OCI-LY3 (cell line): Measurements from ENCODE around the gene ABI3BP.
"Not testable (repeated sequence)": the region's sequence is repeated elsewhere in the genome, so short reads cannot be mapped to it uniquely, and the experiment has no call there.

Experiments
- H2AFZ ChIP-seq: fragments of 200-600, 300-600 bp; shearing (Covaris generic); 2 replicates; pipeline ENCODE4 v1.6.0; 2014; ENCODE audit warnings: antibody characterized with exemption, low read depth, low read length
- H3K27ac ChIP-seq: fragments of 200-600, 300-600 bp; sonication (generic); 2 replicates; pipeline ENCODE4 v1.5.1; 2014; ENCODE audit warnings: mild to moderate bottlenecking, low read length, moderate library complexity, mixed read lengths
- H3K27me3 ChIP-seq: fragments of 200-600, 300-600 bp; sonication (generic); 2 replicates; pipeline ENCODE4 v1.6.1; 2014; ENCODE audit warnings: low read depth, low read length, mixed read lengths
- H3K36me3 ChIP-seq: fragments of 200-600, 300-600 bp; sonication (generic); replicated peaks from 2 replicates; pipeline ENCODE3; 2014; ENCODE audit warnings: low read depth, low read length, mixed read lengths
- H3K4me1 ChIP-seq: fragments of 300-600, 200-600 bp; sonication (generic); 2 replicates; pipeline ENCODE4 v1.6.1; 2014; ENCODE audit warnings: low read length, mixed read lengths
- H3K4me2 ChIP-seq: fragments of 200-600, 300-600 bp; sonication (generic); 2 replicates; pipeline ENCODE4 v1.6.1; 2014; ENCODE audit warnings: low read length, mixed read lengths
- H3K4me3 ChIP-seq: fragments of 300-600, 200-600 bp; sonication (generic); 2 replicates; pipeline ENCODE4 v1.5.1; 2014; ENCODE audit warnings: antibody characterized with exemption, mild to moderate bottlenecking, low read length, moderate library complexity
- H3K79me2 ChIP-seq: fragments of 300-600, 200-600 bp; shearing (Covaris generic); 2 replicates; pipeline ENCODE4 v1.6.1; 2014; ENCODE audit warnings: mild to moderate bottlenecking, low read length, mixed read lengths
- H3K9ac ChIP-seq: fragments of 300-600, 200-600 bp; shearing (Covaris generic); 2 replicates; pipeline ENCODE4 v1.6.0; 2014; ENCODE audit warnings: mild to moderate bottlenecking, low read length, moderate library complexity
- H3K9me3 ChIP-seq: fragments of 200-600, 300-600 bp; shearing (Covaris generic); 2 replicates; pipeline ENCODE4 v1.6.1; 2014; ENCODE audit warnings: low read length, mixed read lengths; ENCODE audit not compliant: insufficient read depth
- H4K20me1 ChIP-seq: fragments of 200-600, 300-600 bp; sonication (generic); 2 replicates; pipeline ENCODE4 v1.6.1; 2016; ENCODE audit warnings: low read length, mixed read lengths; ENCODE audit not compliant: insufficient read depth
- EZH2phosphoT487 ChIP-seq: fragments of 200-600 bp; shearing (Covaris generic); IDR thresholded peaks from 2 replicates; pipeline ENCODE4 v1.6.1; 2018; ENCODE audit warnings: antibody characterized with exemption, mixed run types, low read depth
- TF ChIP-seq, protein P1 (sequence below): fragments of 200-600, 300-600 bp; sonication (generic); IDR thresholded peaks from 2 replicates; pipeline ENCODE4 v1.5.1; 2014; ENCODE audit warnings: antibody characterized with exemption, low read length, low read depth

The ABI3BP gene

DNA sequence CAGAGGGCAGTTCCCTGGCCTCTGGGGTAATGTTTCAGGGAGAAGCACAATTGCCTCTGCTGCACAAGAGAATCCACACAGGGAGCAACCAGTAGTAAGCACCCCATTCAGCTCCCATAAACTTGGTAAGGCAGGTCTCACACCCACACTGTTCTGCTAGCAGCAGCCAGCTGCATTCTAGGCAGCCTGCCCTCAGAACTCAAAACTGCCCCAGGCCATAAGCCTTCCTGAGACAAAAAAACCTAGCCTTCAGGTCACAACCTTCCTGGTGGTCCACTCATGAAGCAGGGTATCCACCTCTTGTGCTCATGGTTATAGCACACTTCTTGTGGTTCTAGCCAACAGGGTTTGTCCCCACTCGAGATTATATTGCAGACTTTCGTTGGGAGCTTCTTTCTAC is 33.7 kb upstream of the ABI3BP start:
- Histone ChIP-seq H3K27ac (no peak overlapping the region), H3K27me3 (no peaks in the 10 kb centered on the region), H2AFZ (no peak overlapping the region), H3K36me3 (no peaks in the 10 kb centered on the region), H3K4me1 (no peaks in the 10 kb centered on the region), H3K4me3 (no peak overlapping the region), H4K20me1 (no peaks in the 10 kb centered on the region), H3K79me2 (no peaks in the 10 kb centered on the region), H3K4me2 (no peak overlapping the region), H3K9me3 (no peaks in the 10 kb centered on the region), H3K9ac (no peak overlapping the region)
- no peak for TF ChIP-seq EZH2phosphoT487
- TF ChIP-seq, protein P1, sequence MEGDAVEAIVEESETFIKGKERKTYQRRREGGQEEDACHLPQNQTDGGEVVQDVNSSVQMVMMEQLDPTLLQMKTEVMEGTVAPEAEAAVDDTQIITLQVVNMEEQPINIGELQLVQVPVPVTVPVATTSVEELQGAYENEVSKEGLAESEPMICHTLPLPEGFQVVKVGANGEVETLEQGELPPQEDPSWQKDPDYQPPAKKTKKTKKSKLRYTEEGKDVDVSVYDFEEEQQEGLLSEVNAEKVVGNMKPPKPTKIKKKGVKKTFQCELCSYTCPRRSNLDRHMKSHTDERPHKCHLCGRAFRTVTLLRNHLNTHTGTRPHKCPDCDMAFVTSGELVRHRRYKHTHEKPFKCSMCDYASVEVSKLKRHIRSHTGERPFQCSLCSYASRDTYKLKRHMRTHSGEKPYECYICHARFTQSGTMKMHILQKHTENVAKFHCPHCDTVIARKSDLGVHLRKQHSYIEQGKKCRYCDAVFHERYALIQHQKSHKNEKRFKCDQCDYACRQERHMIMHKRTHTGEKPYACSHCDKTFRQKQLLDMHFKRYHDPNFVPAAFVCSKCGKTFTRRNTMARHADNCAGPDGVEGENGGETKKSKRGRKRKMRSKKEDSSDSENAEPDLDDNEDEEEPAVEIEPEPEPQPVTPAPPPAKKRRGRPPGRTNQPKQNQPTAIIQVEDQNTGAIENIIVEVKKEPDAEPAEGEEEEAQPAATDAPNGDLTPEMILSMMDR: no peak

DNA sequence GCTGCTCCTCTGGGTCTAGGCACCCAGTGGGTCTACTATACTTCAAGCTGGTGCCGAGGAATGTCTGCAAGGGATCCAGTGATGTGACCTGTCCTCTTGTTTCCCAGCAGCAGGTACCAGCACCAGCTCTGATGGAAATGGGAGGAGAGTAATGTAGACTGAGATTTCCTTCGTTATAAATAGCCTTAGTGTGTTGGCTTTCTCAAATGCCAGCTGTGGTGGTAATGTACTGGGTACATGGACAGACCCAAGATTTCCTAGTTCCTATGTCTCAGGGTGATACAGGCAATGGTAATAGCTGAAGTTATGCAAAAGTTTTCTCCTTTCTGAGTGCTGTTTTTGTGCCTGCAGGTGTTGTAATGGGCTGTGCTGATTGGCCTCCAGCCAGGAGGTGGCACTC is 33.0 kb upstream of the ABI3BP start:
- no peaks in the 10 kb centered on the region for H3K27me3 ChIP-seq
- no peak overlapping the region for H3K27ac ChIP-seq
- no peak overlapping the region for H3K4me3 ChIP-seq
- no peaks in the 10 kb centered on the region for H3K79me2 ChIP-seq
- H3K4me2 ChIP-seq: no peak overlapping the region
- H4K20me1 ChIP-seq: no peaks in the 10 kb centered on the region
- TF ChIP-seq EZH2phosphoT487: no peak
- H3K4me1 ChIP-seq: no peaks in the 10 kb centered on the region
- H3K9me3 ChIP-seq: no peaks in the 10 kb centered on the region
- H3K9ac ChIP-seq: no peak overlapping the region
- no peaks in the 10 kb centered on the region for H3K36me3 ChIP-seq
- H2AFZ ChIP-seq: no peak overlapping the region

DNA sequence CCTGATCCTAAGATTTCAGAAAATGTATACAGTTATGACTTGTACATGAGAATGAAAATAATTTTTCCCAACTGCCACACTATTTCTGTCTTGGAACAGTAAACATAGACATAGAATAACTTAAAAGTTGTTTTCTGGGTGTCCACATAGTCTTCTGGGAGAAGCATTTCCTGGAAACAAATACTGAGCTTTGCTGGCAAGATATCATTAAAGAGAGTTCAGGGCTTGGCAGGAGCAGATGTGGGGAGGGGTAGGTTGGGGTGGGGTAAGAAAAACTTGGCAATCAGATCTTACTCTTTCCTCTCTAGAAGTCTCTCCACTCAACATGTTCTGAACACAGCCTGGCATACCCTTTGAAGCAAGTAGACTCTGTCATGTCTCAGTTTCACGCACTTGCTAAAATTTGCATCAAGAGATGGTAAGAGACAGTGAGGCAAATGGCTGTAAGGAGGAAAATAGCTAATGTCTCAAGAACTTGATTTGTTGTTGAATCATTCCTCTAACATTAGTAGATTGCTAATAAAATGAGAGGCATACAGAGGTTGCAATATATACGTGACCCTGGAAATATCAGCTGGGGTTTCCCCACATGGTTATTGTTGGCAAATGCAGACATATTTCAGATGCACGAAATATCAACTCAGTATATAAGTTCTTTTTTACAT is 27.3 kb upstream of the ABI3BP start:
- H3K4me2 ChIP-seq: no peak overlapping the region
- H3K79me2 ChIP-seq: no peaks in the 10 kb centered on the region
- H3K9ac ChIP-seq: no peak overlapping the region
- H2AFZ ChIP-seq: no peak overlapping the region
- TF ChIP-seq EZH2phosphoT487: no peak
- TF ChIP-seq, protein P1: no peak
- no peaks in the 10 kb centered on the region for H3K36me3 ChIP-seq
- no peak overlapping the region for H3K4me3 ChIP-seq
- no peaks in the 10 kb centered on the region for H3K9me3 ChIP-seq
- no peaks in the 10 kb centered on the region for H3K27me3 ChIP-seq
- no peaks in the 10 kb centered on the region for H4K20me1 ChIP-seq
- no peak overlapping the region for H3K27ac ChIP-seq
- no peaks in the 10 kb centered on the region for H3K4me1 ChIP-seq

DNA sequence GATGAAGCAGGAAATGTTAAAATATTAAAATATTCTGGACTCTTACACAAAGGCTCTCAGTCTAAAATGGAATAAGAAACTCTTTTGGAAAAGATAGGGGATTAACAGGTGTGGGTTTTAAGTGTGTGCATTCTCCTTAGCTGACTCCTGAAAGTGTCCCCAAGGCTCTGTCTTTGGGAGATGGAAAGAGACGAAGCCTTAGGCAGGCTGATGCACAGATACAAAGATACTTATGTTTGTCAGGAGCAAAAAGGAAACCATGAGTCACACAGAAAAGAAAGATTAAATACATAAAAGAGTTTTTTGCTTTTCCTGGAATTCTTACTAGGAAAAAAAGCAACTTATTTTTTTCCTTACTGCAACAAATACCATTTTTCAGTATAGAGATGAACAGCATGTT is 23.8 kb upstream of the ABI3BP start:
- H3K36me3 ChIP-seq: no peaks in the 10 kb centered on the region
- no peaks in the 10 kb centered on the region for H3K79me2 ChIP-seq
- no peaks in the 10 kb centered on the region for H3K27me3 ChIP-seq
- no peak overlapping the region for H3K4me2 ChIP-seq
- TF ChIP-seq, protein P1: no peak
- no peak for TF ChIP-seq EZH2phosphoT487
- no peaks in the 10 kb centered on the region for H4K20me1 ChIP-seq
- no peak overlapping the region for H3K9ac ChIP-seq
- no peak overlapping the region for H3K27ac ChIP-seq
- H2AFZ ChIP-seq: no peak overlapping the region
- no peaks in the 10 kb centered on the region for H3K9me3 ChIP-seq
- no peak overlapping the region for H3K4me3 ChIP-seq
- H3K4me1 ChIP-seq: no peaks in the 10 kb centered on the region

DNA sequence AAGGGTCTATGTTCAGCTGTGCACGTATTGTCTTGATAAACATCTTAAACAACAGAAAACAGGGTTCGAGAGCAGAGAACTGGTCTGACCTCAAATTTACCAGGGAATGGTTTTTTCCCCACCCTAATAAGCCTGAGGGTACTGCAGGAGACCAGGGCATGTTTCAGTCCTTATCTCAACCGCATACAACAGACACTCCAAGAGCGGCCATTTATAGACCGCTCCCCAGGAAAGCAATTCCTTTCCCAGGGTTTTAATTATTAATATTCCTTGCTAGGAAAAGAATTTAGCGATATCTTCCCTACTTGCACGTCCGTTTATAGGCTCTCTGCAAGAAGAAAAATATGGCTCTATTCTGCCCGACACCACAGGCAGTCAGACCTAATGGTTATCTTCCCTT is 19.1 kb upstream of the ABI3BP start:
- not testable (repeated sequence) for H3K4me3 ChIP-seq, H3K27me3 ChIP-seq, H3K4me1 ChIP-seq, H3K79me2 ChIP-seq, H2AFZ ChIP-seq, H3K4me2 ChIP-seq, H3K9me3 ChIP-seq, H3K9ac ChIP-seq, H4K20me1 ChIP-seq, H3K36me3 ChIP-seq, H3K27ac ChIP-seq
